Measurements from ENCODE around the gene GNAO1.

The GNAO1 gene

DNA sequence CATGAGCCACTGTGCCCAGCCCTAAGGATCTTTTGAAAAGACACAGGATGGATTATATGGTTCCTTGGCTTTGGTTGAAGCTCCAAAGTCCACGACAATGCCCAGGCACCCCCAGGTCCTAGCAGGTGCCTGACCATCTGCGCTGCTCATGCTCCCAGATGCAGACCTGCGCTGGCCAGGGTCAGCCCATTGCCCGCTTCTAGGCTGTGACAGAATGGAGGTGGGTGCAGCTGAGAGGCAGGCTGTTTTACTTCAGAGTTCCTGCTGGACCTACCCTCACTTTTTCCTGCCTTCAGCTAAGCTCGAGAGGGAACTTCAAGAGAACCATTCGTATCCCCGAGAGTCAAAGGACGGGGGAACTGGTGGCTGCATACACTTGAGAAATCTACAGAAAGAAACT is 173.6 kb downstream of the GNAO1 start:
- H3K4me3 ChIP-seq (ENCODE audit: low read depth, low read length), result no peak overlapping the region
- no peaks in the 10 kb centered on the region for H3K9me3 ChIP-seq (ENCODE audit: control insufficient read depth, insufficient read depth, low read depth, low read length)
- ChIA-PET POLR2A (no interaction called here), CTCF (no interaction called here)
- no peak overlapping the region for H3K27ac ChIP-seq (ENCODE audit: extremely low read depth, low read depth, low read length)
- TF ChIP-seq, protein P1, sequence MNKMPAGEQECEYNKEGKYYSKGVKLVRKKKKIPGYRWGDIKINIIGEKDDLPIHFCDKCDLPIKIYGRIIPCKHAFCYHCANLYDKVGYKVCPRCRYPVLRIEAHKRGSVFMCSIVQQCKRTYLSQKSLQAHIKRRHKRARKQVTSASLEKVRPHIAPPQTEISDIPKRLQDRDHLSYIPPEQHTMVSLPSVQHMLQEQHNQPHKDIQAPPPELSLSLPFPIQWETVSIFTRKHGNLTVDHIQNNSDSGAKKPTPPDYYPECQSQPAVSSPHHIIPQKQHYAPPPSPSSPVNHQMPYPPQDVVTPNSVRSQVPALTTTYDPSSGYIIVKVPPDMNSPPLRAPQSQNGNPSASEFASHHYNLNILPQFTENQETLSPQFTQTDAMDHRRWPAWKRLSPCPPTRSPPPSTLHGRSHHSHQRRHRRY (tag by site-specific recombination; IDR thresholded peaks at IDR 0.05), result no peak
- TF ChIP-seq ZNF324 (tag by site-specific recombination; IDR thresholded peaks at IDR 0.05) (no peak), ZNF416 (tag by site-specific recombination; IDR thresholded peaks at IDR 0.05) (no peak), ZNF354C (tag by site-specific recombination; IDR thresholded peaks at IDR 0.05; ENCODE audit: borderline replicate concordance, low read depth) (no peak), ZFHX2 (tag by site-specific recombination; conservative IDR thresholded peaks at IDR 0.05) (no peak), ZNF558 (tag by site-specific recombination; IDR thresholded peaks at IDR 0.05) (no peak), ZNF223 (tag by site-specific recombination; IDR thresholded peaks at IDR 0.05) (no peak), ZNF560 (tag by site-specific recombination; IDR thresholded peaks at IDR 0.05; ENCODE audit: borderline replicate concordance) (no peak), KLF9 (tag by site-specific recombination; IDR thresholded peaks at IDR 0.05; ENCODE audit: low read depth) (no peak), OVOL3 (tag by site-specific recombination; IDR thresholded peaks at IDR 0.05) (no peak), ZNF423 (tag by site-specific recombination; IDR thresholded peaks at IDR 0.05) (no peak), ZNF501 (tag by site-specific recombination; IDR thresholded peaks at IDR 0.05) (no peak), ZNF555 (tag by site-specific recombination; conservative IDR thresholded peaks at IDR 0.05) (no peak), ZNF311 (tag by site-specific recombination; IDR thresholded peaks at IDR 0.05; ENCODE audit: borderline replicate concordance) (no peak), ZSCAN23 (tag by site-specific recombination; IDR thresholded peaks at IDR 0.05) (no peak), ZNF600 (tag by site-specific recombination; IDR thresholded peaks at IDR 0.05) (no peak), ZNF623 (tag by site-specific recombination; IDR thresholded peaks at IDR 0.05) (no peak)
- TF ChIP-seq, protein P2, sequence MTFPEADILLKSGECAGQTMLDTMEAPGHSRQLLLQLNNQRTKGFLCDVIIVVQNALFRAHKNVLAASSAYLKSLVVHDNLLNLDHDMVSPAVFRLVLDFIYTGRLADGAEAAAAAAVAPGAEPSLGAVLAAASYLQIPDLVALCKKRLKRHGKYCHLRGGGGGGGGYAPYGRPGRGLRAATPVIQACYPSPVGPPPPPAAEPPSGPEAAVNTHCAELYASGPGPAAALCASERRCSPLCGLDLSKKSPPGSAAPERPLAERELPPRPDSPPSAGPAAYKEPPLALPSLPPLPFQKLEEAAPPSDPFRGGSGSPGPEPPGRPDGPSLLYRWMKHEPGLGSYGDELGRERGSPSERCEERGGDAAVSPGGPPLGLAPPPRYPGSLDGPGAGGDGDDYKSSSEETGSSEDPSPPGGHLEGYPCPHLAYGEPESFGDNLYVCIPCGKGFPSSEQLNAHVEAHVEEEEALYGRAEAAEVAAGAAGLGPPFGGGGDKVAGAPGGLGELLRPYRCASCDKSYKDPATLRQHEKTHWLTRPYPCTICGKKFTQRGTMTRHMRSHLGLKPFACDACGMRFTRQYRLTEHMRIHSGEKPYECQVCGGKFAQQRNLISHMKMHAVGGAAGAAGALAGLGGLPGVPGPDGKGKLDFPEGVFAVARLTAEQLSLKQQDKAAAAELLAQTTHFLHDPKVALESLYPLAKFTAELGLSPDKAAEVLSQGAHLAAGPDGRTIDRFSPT (tag by site-specific recombination; IDR thresholded peaks at IDR 0.05), result no peak
- TF ChIP-seq, protein P3, sequence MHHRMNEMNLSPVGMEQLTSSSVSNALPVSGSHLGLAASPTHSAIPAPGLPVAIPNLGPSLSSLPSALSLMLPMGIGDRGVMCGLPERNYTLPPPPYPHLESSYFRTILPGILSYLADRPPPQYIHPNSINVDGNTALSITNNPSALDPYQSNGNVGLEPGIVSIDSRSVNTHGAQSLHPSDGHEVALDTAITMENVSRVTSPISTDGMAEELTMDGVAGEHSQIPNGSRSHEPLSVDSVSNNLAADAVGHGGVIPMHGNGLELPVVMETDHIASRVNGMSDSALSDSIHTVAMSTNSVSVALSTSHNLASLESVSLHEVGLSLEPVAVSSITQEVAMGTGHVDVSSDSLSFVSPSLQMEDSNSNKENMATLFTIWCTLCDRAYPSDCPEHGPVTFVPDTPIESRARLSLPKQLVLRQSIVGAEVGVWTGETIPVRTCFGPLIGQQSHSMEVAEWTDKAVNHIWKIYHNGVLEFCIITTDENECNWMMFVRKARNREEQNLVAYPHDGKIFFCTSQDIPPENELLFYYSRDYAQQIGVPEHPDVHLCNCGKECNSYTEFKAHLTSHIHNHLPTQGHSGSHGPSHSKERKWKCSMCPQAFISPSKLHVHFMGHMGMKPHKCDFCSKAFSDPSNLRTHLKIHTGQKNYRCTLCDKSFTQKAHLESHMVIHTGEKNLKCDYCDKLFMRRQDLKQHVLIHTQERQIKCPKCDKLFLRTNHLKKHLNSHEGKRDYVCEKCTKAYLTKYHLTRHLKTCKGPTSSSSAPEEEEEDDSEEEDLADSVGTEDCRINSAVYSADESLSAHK (tag by site-specific recombination; IDR thresholded peaks at IDR 0.05), result no peak
- peaks cover 0 to 87% of the 10 kb centered on the region in 2 experiments for H3K36me3 ChIP-seq (ENCODE audit: control insufficient read depth in 2 of 2, insufficient read depth in 1 of 2, low read length in 2 of 2)
- H3K4me1 ChIP-seq (ENCODE audit: control insufficient read depth, insufficient read depth, low read length), result no peaks in the 10 kb centered on the region

DNA sequence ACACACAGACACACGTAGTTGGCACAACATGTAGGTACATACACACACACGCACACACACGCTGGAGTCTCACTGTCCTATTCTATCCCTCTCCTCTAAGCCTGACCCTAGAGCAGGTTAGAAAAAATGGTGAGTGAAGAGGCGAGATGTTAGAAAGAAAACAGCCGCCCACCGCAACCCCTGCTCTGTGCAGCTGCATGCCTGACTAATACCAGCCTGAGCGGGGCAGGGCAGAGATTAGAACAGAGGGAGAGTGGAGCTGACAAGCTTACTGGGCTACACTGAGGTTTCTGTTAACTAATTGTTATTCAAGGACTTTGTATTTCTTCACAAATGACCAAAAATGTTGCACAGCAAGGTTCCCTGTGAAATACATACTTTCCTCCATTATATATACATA is 174.3 kb downstream of the GNAO1 start:
- ChIA-PET CTCF (no interaction called here), POLR2A (no interaction called here)
- H3K4me3 ChIP-seq (ENCODE audit: low read depth, low read length), result no peak overlapping the region
- H3K27ac ChIP-seq (ENCODE audit: extremely low read depth, low read depth, low read length), result no peak overlapping the region
- H3K36me3 ChIP-seq (ENCODE audit: control insufficient read depth in 2 of 2, insufficient read depth in 1 of 2, low read length in 2 of 2), result peaks cover 0 to 85% of the 10 kb centered on the region in 2 experiments
- H3K9me3 ChIP-seq (ENCODE audit: control insufficient read depth, insufficient read depth, low read depth, low read length), result no peaks in the 10 kb centered on the region
- H3K4me1 ChIP-seq (ENCODE audit: control insufficient read depth, insufficient read depth, low read length), result peaks cover 4% of the 10 kb centered on the region; the same call in 1 of the 2 replicates
- TF ChIP-seq ZNF174 (tag by site-specific recombination; IDR thresholded peaks at IDR 0.05) (no peak), ZFP41 (tag by site-specific recombination; IDR thresholded peaks at IDR 0.05; ENCODE audit: borderline replicate concordance) (no peak), ZNF830 (tag by site-specific recombination; IDR thresholded peaks at IDR 0.05; ENCODE audit: low read depth) (no peak), MYNN (tag by site-specific recombination; IDR thresholded peaks at IDR 0.05; ENCODE audit: borderline replicate concordance) (no peak), ZNF501 (tag by site-specific recombination; IDR thresholded peaks at IDR 0.05) (no peak), OVOL3 (tag by site-specific recombination; IDR thresholded peaks at IDR 0.05) (no peak)
- TF ChIP-seq, protein P4, sequence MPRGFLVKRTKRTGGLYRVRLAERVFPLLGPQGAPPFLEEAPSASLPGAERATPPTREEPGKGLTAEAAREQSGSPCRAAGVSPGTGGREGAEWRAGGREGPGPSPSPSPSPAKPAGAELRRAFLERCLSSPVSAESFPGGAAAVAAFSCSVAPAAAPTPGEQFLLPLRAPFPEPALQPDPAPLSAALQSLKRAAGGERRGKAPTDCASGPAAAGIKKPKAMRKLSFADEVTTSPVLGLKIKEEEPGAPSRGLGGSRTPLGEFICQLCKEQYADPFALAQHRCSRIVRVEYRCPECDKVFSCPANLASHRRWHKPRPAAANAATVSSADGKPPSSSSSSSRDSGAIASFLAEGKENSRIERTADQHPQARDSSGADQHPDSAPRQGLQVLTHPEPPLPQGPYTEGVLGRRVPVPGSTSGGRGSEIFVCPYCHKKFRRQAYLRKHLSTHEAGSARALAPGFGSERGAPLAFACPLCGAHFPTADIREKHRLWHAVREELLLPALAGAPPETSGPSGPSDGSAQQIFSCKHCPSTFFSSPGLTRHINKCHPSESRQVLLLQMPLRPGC (tag by site-specific recombination; IDR thresholded peaks at IDR 0.05), result no peak
- TF ChIP-seq, protein P5, sequence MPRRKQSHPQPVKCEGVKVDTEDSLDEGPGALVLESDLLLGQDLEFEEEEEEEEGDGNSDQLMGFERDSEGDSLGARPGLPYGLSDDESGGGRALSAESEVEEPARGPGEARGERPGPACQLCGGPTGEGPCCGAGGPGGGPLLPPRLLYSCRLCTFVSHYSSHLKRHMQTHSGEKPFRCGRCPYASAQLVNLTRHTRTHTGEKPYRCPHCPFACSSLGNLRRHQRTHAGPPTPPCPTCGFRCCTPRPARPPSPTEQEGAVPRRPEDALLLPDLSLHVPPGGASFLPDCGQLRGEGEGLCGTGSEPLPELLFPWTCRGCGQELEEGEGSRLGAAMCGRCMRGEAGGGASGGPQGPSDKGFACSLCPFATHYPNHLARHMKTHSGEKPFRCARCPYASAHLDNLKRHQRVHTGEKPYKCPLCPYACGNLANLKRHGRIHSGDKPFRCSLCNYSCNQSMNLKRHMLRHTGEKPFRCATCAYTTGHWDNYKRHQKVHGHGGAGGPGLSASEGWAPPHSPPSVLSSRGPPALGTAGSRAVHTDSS (tag by site-specific recombination; IDR thresholded peaks at IDR 0.05), result no peak
- TF ChIP-seq, protein P6, sequence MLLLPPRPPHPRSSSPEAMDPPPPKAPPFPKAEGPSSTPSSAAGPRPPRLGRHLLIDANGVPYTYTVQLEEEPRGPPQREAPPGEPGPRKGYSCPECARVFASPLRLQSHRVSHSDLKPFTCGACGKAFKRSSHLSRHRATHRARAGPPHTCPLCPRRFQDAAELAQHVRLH (tag by site-specific recombination; IDR thresholded peaks at IDR 0.05), result no peak

Measured in HEK293 (cell line).